ENCODE measurements around the gene SERTAD3.

The SERTAD3 gene

GRCh38 chr19:40407714-40408597 lies 36.2 kb downstream of the SERTAD3 start:
- peak in 1 of 2 donors; percentile 14 for DNase-seq

- peak; percentile 85 to 87 for DNase-seq
Measured at GRCh38 chr19:40403262-40403984, 40.7 kb downstream of the SERTAD3 start.

- DNase-seq = no peak
Measured at GRCh38 chr19:40400559-40400958, 43.6 kb downstream of the SERTAD3 start.

GRCh38 chr19:40398417-40399131 lies 45.6 kb downstream of the SERTAD3 start:
- peak; percentile 79 to 81 for DNase-seq

- DNase-seq = no peak
Measured at GRCh38 chr19:40397568-40397906, 46.6 kb downstream of the SERTAD3 start.

DNA sequence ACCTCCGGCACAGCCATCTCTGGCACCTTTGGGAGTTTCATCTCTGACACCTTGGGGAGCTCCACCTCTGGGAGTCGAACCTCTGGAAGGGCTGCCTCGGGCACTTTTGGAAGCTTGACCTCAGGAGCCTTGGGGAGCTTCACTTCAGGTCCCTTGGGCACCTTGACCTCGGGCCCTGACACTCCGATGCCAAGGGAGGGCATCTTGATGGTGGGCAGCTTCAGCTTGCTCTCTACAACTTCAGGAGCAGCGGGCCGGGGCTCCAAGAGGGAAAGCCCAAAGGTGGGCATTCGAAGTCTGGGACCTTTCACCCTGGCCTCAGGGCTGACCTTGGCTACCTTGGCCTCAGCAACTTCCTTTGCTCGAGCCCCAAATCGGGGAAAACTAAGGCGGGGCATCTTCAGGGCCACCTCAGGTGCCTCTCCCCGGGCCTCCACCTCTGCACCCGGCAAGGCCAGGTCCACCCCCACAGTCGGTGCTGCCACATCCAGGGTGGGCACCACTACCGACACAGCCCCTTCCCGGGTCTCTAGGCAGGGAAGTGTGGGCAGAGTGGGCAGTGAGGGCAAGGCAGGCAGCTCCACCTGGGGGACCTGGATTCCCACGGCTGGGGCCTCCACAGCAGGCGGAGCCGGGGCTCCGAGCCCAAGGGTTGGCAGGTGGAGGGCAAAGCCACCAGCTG lies 47.1 kb downstream of the SERTAD3 start:
- no peak for DNase-seq

- no peak for DNase-seq
Measured at GRCh38 chr19:40395956-40396355, 48.2 kb downstream of the SERTAD3 start.

DNA sequence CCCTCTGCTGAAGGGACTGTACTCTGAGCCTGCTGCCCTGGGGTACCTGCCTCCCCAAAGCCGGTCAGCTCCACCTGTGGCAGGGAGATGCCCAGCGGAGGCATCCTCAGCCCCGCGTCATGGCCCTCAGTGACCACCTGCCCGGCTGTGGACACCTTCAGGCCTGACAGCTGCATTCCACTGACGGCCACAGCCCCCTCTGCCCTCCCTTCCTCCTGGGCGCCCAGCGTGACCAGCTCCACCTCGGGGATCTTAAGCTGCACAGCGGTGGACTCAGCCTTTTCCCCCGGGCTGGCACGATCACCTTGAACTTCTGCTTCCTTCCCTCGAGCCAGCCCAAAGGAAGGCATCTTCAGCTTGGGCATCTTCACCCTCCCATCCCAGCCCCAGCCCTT lies 49.3 kb downstream of the SERTAD3 start:
- DNase-seq = no peak

DNA sequence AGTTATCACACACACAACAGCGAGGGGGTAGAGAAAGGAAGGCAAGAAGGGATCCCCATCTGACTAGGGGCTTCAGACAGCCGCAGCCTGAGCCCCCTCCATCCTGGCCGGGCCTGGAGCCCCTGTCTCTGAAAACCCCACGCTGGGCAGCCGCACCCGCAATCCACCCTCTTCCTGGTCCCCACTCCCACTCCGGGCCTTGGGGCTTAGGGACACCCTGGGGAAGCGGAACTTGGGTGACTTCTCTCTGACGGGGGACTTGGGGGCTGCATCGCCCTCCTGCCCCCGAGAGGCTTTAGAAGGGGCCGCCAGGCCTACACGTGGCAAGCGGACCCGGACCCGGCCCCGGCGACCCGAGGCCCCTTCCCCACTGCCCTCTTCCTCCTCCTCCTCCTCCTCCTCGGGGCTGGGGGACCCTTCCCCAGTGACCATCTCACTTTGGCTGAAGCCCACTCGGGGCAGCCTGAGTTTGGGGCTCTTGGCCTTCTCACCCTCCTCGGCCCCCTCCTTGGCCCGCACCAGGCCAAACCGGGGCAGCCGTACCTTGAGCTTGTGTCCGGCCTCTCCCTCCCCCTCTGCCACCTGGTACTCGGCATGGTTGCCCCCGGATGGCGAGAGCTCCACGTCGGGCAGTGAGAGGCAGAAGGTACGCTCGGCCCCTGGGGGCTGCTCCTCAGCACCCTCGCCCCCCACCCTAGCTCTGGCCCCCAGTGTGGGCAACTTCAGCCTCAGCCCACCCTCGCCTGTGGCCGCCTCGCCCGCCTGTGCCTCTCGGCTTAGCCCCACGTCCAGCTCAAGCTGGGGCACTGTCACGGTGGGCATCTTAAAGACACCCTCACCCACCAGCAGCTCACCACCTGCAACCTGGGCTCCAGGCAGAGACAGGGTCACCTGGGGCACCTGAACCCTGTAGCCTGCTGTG lies 50.0 kb downstream of the SERTAD3 start:
- no peak for DNase-seq

DNA sequence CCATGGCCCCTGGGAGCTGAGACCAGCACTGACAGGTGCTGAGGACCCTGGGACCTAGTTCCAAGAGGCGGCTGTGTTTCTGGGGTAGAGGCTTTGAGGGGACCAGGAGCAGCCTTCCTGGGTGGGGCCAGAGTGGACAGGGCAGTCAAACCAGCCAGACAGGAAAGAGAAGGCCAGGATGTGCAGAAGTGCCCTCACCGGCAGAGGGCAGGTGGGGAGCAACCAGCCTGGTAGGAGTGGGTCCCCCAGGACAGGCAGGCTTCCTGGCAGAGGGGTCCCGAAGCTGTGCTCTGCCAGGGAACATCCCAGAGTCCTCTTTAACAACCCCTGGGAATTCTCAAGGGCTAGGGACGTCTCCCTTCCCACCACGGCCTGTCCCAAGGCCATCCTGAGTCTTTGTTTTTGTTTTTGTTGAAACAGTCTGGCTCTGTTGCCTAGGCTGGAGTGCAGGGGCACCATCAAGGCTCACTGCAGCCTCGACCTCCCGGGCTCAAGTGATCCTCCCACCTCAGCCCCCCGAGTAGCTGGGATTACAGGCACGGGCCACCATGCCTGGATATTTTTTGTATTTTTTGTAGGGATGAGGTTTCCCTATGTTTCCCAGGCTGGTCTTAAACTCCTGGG lies 51.1 kb downstream of the SERTAD3 start:
- no peak for DNase-seq

GRCh38 chr19:40392123-40392522 lies 52.0 kb downstream of the SERTAD3 start:
- no peak for DNase-seq

Measured in CD4-positive, alpha-beta T cell treated with Interleukin-1 beta for 1 hour (primary cell).